Heart left ventricle (tissue), 16 donors: ENCODE measurements around the gene PCBP3. TPM values are rescaled to one million over a fixed set of nuclear protein-coding genes. Genes with fewer than 3 reads are reported as not detected.

ENCODE experiments used
- ATAC-seq, 4 donors: fragments of 200-7000 bp; cut with Tn5 transposase; one replicate each; pipeline ENCODE4 v1.9.1; 2020 to 2022; ENCODE audit warnings: moderate library complexity in 4 of 4, mild to moderate bottlenecking in 3 of 4, moderate number of reproducible peaks in 1 of 4
- DNase-seq, 5 donors: peaks; one replicate each; pipeline ENCODE4 v3.0.0-alpha.2; 2020
- H3K27ac ChIP-seq, 12 donors: fragments of 200-600 bp; sonication (generic) in 4 of 12; one replicate each; pipeline versions ENCODE4 v1.5.0 to v1.8.0; 2016 to 2022; ENCODE audit warnings: mild to moderate bottlenecking in 2 of 12
- H3K27me3 ChIP-seq, 9 donors: fragments of 200-600 bp; sonication (generic) in 2 of 9; one replicate each; pipeline versions ENCODE4 v1.5.1 to v1.8.0; 2016 to 2022; ENCODE audit warnings: mild to moderate bottlenecking in 3 of 9
- H3K36me3 ChIP-seq, 9 donors: fragments of 200-600 bp; sonication (generic) in 2 of 9; one replicate each; pipeline versions ENCODE4 v1.5.0 to v1.8.0; 2018 to 2022; ENCODE audit warnings: mild to moderate bottlenecking in 2 of 9
- H3K4me1 ChIP-seq, 12 donors: fragments of 200-600 bp; sonication (generic) in 4 of 12; one replicate each; pipeline versions ENCODE4 v1.5.0 to v1.8.0; 2016 to 2022; ENCODE audit warnings: mild to moderate bottlenecking in 3 of 12
- H3K4me3 ChIP-seq, 12 donors: fragments of 200-600 bp; sonication (generic) in 4 of 12; one replicate each; pipeline versions ENCODE4 v1.5.0 to v1.8.0; 2017 to 2022; ENCODE audit warnings: mild to moderate bottlenecking in 9 of 12, moderate library complexity in 4 of 12
- H3K9me3 ChIP-seq, 12 donors: fragments of 200-600 bp; sonication (generic) in 4 of 12; one replicate each; pipeline versions ENCODE4 v1.5.0 to v1.8.0; 2016 to 2022; ENCODE audit warnings: mild to moderate bottlenecking in 1 of 12
- POLR2A ChIP-seq, 2 donors: fragments of 450-650 bp; IDR thresholded peaks; one replicate each; pipeline ENCODE4 v1.6.1; 2017; ENCODE audit warnings: antibody characterized with exemption in 2 of 2, mild to moderate bottlenecking in 2 of 2, moderate library complexity in 2 of 2
- WGBS, 4 donors: extraction: QIAGEN DNeasy Blood & Tissue Kit in 2 of 4; methylation state at CpG; one replicate each; pipeline versions ENCODE4 v1.1.5 to v1.1.7; 2013 to 2018; 5-methylcytosine and 5-hydroxymethylcytosine counted together
- intact Hi-C, 10 donors: fragments of 100-400 bp; cut with DNase I; formaldehyde crosslinking; loops; one replicate each; pipeline versions ENCODE4 v1.11.1 to v1.14.2; 2022
- polyA plus RNA-seq, 2 donors: library from polyadenylated mRNA; stranded (reverse); fragments of 200-250 nt; gene quantifications; one replicate each; pipeline ENCODE4 v1.2.3, GENCODE V29; 2013
- total RNA-seq, 9 donors: library from RNA; depleted of rRNA in 2 of 9; stranded (reverse); fragments of >200 nt in 2 of 9; fragmentation: NEBNext Ultra II Directional in 3 of 9; extraction: Animal tissue kit (Norgen Biotek cat#: 25700) in 3 of 9; gene quantifications; one replicate each; pipeline versions ENCODE4 v1.1.0 to v1.2.4, GENCODE V29; 2016 to 2023
- TF ChIP-seq, protein P1 (sequence below), 12 donors: fragments of 200-600 bp; sonication (generic) in 4 of 12; IDR thresholded peaks; one replicate each; pipeline versions ENCODE4 v1.5.0 to v1.8.0; 2018 to 2022; ENCODE audit warnings: antibody characterized with exemption in 12 of 12, mild to moderate bottlenecking in 5 of 12
- donor health status: ischemic (EF 13 %, LVEDD 7.1; RV severe dilation, severe dysfunction).
- donor health status: healthy with polysubstance abuse.
- donor health status: DM: no; HTN: yes; CAD: no.
- donor health status: DM: no; HTN: no; CAD: no.
- donor health status: ischemic (EF 25% LVEDD 6.9; RV normal size, moderate dysfunction).
- donor health status: ischemic (EF 25% LVEDD 5.7; RV mildly dilated, moderate dysfunction).
- donor health status: healthy.
- donor health status: DM: yes; HTN: yes; CAD: no.
- donor health status: ischemic (EF 35%, LVEDD 5.7; RV mildly dilated, moderate dysfunction).
- donor health status: nonischemic (EF 11% LVEDD 7.7; RV severe dilation, severe dysfunction).
- donor health status: DM: yes; HTN: yes; CAD: no.
- donor health status: PGD.
- donor health status: ischemic (EF 29% LVEDD 5.4; RV normal size, mild dysfunction).
- donor health status: nonischemic (EF 23%, LVEDD 6.1; RV moderate dilation, normal function).

PCBP3 gene
- total and polyA plus RNA-seq, 11 donors: 0.72 to 11.4 (median 2.5) TPM; not detected in 1

DNA sequence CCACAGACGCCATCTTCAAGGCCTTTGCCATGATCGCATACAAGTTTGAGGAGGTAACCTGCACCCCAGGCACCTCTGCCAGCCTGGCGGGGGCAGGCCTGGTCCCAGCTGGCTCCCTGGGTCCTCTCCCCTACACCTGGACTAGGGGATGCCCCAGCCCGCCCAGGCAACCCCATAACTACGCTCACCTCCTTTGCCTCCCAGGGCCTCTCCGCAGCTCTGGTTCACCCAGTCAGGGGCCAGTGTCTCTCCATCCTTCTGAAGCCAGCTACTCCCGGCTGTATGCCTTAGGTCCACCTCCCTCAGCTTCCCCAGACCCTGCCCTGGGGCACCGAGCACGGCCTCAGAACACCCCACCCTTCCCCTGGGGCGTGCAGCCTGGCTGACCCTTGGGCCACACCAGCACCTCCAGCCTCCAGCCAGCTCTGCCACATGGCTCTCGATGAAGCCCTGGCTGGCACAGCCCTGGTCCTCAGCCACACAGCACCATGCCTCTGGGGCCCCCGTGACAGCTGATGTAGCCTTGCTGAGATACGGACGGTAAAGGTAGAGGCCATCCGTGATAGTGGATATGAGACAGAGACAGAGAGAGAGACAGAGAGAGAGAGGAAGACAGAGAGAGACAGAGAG, 257.7 kb downstream of the PCBP3 start:
- H3K4me3 ChIP-seq: no peak overlapping the region
- no peak overlapping the region for H3K27ac ChIP-seq
- 87 to 94% (median 90%) methylated on average over 14 to 15 of the region's 15 CpGs for WGBS, 4 donors
- H3K4me1 ChIP-seq: no peaks in the 10 kb centered on the region
- intact Hi-C loops: no loop called here
- DNase-seq (no peak), ATAC-seq (no peak)
- no peaks in the 10 kb centered on the region for H3K36me3 ChIP-seq
- no peak for TF ChIP-seq POLR2A (IDR thresholded peaks at IDR 0.05)
- TF ChIP-seq, protein P1, sequence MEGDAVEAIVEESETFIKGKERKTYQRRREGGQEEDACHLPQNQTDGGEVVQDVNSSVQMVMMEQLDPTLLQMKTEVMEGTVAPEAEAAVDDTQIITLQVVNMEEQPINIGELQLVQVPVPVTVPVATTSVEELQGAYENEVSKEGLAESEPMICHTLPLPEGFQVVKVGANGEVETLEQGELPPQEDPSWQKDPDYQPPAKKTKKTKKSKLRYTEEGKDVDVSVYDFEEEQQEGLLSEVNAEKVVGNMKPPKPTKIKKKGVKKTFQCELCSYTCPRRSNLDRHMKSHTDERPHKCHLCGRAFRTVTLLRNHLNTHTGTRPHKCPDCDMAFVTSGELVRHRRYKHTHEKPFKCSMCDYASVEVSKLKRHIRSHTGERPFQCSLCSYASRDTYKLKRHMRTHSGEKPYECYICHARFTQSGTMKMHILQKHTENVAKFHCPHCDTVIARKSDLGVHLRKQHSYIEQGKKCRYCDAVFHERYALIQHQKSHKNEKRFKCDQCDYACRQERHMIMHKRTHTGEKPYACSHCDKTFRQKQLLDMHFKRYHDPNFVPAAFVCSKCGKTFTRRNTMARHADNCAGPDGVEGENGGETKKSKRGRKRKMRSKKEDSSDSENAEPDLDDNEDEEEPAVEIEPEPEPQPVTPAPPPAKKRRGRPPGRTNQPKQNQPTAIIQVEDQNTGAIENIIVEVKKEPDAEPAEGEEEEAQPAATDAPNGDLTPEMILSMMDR (IDR thresholded peaks at IDR 0.05): no peak
- no peaks in the 10 kb centered on the region for H3K27me3 ChIP-seq
- H3K9me3 ChIP-seq: no peaks in the 10 kb centered on the region

DNA sequence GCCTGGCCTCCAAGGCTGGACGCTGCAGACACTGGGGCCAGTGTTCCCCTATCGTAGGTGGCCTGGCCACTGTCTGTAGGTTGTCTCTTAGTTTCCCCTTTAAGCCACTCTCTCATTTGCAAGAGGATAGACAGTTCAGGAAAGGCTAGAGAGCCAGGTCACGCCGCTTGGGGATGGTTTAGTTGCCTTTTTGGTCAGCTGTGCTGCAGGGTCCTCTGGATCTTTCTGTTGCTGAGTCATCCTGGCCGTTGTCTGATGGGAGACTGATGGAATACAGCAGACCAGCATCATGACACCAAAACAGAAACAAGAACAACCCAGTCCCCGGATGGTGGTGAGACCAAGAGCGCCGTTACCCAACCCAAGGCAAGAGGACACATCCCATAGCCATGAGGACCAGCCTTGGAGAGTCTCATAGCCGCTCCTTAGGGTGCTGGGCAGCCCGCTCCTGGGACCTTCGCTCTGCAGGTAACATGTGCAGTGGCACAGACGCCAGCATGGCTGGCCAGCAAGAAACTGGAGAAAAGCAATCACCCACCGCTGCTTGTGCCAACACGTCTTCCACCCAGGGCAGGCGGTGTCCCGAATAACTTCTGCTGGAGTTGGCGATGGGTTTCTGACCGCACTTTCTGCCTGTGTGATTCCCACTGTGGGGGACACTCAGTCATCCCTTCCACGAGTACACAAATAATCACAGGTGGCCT, 258.9 kb downstream of the PCBP3 start:
- DNase-seq: no peak
- 90 to 94% (median 92%) methylated on average over 12 to 19 of the region's 19 CpGs for WGBS, 4 donors

DNA sequence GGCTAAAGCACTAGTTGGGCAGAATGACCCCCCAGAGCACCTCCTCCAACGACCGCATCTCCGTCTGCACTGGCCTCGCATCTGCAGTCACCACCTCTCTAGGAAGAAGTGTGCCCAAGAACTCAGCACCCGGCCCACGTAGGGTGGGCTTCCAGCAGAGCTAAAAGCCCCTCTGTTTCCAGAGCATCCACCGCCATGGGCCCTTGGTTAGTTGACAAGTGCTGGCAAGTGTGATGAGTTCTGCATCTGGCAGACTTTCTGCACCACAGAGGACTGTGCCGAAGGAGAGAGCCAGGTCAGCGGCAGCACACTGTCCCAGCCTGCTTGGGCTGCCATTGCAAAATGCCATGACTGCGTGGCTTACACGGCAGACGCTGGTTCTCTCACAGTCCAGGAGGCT, 261.7 kb downstream of the PCBP3 start:
- DNase-seq (no peak), ATAC-seq (no peak)
- Histone ChIP-seq H3K4me1 (peaks cover 0 to 2% (median 0%) of the 10 kb centered on the region in 12 donors), H3K9me3 (no peaks in the 10 kb centered on the region), H3K4me3 (no peak overlapping the region), H3K36me3 (no peaks in the 10 kb centered on the region), H3K27ac (no peak overlapping the region), H3K27me3 (no peaks in the 10 kb centered on the region)
- TF ChIP-seq, protein P1 (IDR thresholded peaks at IDR 0.05): no peak
- no peak for TF ChIP-seq POLR2A (IDR thresholded peaks at IDR 0.05)
- intact Hi-C loops: no loop called here
- WGBS, 4 donors: 86 to 94% (median 93%) methylated on average over 12 of the region's 12 CpGs

More for the DNA sequence above, 258.9 kb downstream of the PCBP3 start:
- TF ChIP-seq, protein P1 (IDR thresholded peaks at IDR 0.05): no peak
- no peak for TF ChIP-seq POLR2A (IDR thresholded peaks at IDR 0.05)
- Histone ChIP-seq H3K27ac (no peak overlapping the region), H3K27me3 (no peaks in the 10 kb centered on the region), H3K9me3 (no peaks in the 10 kb centered on the region), H3K4me3 (no peak overlapping the region), H3K4me1 (no peaks in the 10 kb centered on the region), H3K36me3 (no peaks in the 10 kb centered on the region)
- intact Hi-C loops: no loop called here
- no peak for ATAC-seq

DNA sequence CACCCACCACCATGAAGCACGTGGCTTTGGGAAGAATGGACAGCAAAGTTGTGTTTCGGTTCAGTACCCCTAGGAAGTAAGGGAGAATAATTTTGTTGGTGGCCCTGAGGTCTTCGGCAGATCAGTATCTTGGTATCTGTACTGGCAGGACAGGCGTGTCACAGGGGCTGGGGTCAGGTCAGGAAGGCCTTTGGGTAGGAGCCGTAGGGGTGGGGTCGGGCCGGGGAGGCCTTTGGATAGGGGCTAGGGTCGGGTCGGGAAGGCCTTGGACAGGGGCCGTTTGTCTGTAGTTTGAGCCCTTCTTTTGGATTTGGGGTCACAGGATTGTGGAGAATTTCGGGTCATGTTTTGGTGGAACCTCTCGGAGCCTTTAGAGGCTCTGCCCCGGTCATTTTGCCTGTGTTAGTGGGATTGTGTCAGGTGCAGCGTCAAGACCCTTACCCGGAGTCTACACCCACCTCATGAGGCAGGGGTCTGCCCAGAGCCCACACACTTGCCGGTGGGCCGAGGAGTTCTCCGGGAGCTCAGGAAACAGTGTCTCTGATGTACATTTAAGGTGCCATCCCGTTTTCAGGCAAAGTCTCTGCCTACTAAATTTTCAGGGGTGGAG, 262.8 kb downstream of the PCBP3 start:
- Histone ChIP-seq H3K4me3 (no peak overlapping the region), H3K4me1 (peaks cover 0 to 7% (median 0%) of the 10 kb centered on the region in 12 donors), H3K27me3 (no peaks in the 10 kb centered on the region), H3K36me3 (no peaks in the 10 kb centered on the region), H3K9me3 (no peaks in the 10 kb centered on the region), H3K27ac (no peak overlapping the region)
- no peak for ATAC-seq
- TF ChIP-seq, protein P1 (IDR thresholded peaks at IDR 0.05): no peak
- DNase-seq: peak in 2 of 5 donors; percentile 9 to 27
- WGBS, 4 donors: 90 to 94% (median 93%) methylated on average over 19 of the region's 19 CpGs
- intact Hi-C loops: no loop called here
